Astrocyte (in vitro differentiated cells and primary cell): ENCODE measurements around the gene IGF1R.

ENCODE experiments used
- CTCF ChIP-seq: IDR thresholded peaks from 2 replicates; pipeline ENCODE4 v1.5.1; 2011; ENCODE audit warnings: low read depth, mild to moderate bottlenecking, inconsistent platforms, low read length, moderate library complexity; ENCODE audit not compliant: insufficient read depth
- EZH2 ChIP-seq: IDR thresholded peaks from 2 replicates; pipeline ENCODE4 v1.6.1; 2012; ENCODE audit warnings: mild to moderate bottlenecking, low read length, inconsistent platforms; ENCODE audit not compliant: insufficient read depth

- no peak for TF ChIP-seq CTCF
- TF ChIP-seq EZH2, result no peak
Observed at GRCh38 chr15:98728082-98728810, 79.9 kb downstream of the IGF1R start.
